AG08395 (cell line): Measurements from ENCODE around the gene GRPEL2.

Source experiments
- DNase-seq: peaks from one replicate; pipeline ENCODE4 v3.0.0; 2012; ENCODE audit warnings: mixed read lengths, low spot score

The GRPEL2 gene

DNA sequence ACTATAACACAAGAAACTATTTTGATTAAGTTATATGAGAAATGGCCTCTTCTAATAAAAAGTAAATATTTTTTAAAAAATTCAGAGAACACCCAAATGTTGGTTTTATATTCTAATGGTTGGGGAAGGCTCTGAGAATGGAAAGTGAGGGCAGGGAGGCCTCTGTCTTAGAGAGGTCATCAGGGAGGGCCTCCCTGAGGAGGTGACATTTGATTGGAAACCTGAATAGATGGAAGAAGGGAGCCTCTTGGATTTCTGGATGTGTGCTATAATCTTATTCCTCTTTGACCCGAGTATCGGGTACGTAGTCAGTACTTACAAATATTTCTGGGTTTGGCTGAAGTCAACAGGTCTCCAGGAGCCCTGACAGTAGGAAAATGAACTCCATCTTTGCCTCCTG, 26.1 kb upstream of the GRPEL2 start:
- no peak for DNase-seq

DNA sequence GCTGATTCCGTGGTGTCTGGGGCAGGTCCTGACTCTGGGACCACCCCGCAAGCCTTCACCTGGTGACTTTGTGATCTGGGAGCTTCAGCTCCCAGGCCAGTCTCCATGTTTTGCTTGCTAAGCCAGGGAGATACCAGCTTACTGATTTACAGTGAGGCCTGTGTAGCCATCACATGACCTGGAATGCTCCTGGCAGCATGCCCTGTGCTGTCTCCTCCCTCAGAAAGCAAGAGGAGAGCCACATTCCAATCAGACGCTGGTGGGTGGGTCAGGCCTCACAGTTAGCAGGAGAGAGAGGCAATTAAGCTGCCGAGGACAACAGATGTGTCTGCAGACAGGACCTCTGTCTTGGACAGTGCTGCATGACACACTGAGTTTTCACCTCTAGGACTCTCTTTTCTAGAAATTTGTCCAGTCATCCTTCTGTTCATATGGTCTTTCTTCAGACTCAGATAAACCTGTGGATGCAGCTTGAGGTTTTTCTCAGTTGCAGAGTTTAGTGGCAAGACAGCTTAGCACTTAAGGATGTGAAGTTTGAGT, 24.4 kb upstream of the GRPEL2 start:
- DNase-seq: peak; percentile 91

DNA sequence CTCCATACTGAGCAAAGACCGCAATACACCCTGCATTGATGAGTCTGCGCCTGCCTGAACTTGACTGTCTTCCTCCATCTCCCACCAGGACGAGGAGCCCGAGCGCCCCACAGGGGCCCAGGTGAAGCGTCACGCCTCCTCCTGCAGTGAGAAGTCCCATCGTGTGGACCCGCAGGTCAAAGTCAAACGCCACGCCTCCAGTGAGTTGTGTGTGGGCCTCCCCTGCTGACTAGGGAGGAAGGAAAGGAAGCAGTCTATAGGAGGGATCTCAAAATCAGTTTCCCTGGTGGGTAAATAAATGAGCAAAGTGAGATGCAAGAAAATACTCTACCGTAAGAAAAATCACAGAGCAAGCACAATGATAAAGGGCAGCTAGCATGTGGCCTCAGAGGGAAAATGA, 22.8 kb upstream of the GRPEL2 start:
- DNase-seq: no peak

DNA sequence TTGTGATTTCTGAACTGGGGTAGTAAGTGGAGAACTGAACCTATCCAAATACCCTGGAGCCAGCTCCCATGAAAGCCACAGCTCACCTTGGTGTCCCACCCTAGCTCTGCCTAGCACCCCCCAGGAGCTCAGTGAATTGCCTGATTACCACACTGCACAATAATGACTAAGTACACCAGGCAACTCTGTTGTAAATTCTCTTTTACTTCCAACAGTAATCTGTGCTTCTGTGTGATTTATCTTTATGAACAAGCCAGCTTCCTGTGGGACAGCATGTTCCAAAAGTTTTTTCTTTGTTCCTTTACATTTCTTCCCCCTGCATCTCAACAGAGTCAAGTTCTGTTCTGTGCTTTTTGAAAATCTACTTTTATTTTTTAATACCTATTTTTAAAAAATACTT, 22.1 kb upstream of the GRPEL2 start:
- no peak for DNase-seq

DNA sequence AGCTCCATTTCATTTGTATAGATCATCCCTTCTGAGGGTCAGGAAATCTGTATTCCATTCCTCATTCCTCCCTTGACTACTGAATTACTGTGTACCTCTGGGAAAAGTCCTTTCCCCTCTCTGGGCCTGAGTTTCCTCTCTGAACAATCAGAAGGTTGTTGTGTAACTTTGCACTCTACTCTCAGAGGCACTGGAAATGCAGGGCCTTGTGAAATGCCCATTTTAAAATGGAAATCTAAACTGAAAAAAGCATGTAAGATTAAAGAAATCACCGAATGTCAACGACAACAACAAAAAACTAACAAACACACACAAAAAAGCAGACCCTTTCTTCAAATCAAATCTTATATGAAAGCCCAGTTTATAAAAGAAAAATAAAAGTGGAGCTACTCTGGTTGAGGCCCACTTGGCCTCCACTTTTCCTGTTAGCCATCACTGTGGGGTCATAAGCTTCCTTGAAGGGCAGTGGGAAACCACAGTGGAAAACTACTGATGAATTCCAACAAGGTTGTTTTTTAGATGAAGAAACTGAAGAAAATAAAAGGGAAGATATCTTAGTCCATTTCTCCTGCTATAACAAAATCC, 21.6 kb upstream of the GRPEL2 start:
- no peak for DNase-seq

DNA sequence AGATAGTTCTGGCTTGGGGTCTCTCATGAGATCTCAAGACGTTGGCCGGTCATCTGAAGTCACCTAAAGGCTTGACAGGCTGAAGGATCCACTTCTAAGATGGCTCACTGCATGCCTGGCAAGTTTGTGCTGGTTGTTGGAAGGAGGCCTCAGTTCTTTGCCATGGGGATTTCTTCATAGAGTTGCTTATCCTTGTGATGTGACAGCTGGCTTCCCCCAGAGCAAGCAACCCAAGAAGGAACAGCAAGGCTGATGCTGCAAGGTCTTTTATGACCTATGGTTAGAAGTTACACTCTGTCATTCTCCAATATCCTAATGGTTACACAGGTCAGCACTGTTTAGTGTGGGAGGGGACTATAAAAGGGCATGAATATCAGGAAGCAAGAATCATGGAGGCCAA, 20.7 kb upstream of the GRPEL2 start:
- no peak for DNase-seq

DNA sequence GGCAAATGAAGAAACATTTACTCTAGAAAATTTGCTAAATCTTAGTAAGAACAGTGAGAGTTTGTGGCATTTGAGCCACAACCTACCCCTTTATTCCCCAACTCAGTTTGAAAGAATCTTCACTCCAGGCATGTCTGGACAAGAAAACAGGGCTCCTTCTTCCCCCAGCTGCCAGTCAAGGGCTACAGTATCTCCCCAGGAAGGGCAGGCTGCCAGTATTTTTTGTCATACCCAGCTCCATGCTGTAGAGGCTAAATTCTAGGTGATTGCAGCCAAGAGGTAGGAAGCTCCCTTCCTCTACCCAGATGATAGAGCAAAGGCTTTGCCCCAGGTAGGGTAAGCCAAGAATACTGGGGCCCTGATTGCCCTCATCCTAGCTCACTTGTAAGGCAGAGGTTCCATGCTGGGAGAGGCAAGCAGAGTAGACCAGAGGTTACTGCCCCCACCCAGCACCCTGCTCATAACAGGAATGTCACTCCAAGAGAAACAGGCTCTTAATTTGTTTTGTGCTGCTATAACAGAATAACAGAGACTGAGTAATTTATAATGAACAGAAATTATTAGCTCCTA, 20.0 kb upstream of the GRPEL2 start:
- DNase-seq: no peak

DNA sequence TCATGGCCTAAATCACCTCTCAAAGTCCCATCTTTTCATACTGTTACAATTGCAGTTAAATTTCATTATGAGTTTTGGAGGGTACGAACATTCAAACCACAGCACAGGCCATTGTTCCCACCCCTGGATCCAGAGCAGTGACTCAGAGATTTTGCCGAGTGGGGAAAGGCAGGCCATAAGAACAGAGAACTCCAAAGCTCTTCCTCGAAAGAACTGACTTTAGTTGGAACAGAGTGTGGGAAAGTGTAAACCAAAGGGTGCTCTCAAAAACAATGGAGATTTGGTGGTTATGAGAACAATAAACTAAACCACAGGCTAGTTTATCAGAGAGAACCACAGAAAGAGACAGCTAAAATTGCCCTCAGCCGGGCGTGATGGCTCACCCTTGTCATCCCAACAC, 19.4 kb upstream of the GRPEL2 start:
- no peak for DNase-seq

DNA sequence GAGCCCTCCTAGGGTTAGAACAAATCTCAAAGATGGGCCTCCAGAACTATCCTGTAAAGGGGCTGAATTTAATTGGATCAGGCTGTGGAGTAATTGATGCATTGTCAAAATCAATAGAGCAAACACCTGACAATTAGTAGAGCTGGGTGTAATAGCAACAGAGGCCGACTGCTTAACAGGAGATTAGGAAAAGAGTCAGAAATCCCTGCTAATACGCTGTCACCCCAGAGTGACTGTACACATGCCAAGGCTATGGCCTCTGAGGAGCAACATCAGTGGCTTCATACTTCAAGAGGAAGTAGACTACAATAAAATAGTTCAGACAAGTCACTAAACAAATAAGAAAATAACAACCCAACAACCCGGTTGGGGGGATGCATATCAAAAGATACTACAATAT, 18.7 kb upstream of the GRPEL2 start:
- DNase-seq: no peak

DNA sequence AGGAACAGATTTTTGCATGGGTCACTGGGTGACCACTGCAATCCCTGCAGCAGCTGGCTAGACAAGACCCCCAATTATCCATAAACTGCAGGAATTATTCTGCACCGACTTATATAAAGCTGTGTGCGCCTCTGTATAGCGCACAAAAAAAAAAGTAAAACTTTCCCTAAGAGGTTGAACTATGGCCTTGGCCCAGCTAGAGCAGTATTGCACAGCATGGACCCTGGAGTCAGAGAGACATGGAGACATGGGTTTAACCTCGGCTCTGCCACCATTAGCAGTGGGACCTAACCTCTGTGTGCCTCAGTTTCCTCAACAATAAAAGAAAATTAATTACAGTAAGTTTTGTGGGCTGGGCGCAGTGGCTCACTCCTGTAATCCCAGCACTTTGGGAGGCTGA, 17.1 kb upstream of the GRPEL2 start:
- DNase-seq: no peak

DNA sequence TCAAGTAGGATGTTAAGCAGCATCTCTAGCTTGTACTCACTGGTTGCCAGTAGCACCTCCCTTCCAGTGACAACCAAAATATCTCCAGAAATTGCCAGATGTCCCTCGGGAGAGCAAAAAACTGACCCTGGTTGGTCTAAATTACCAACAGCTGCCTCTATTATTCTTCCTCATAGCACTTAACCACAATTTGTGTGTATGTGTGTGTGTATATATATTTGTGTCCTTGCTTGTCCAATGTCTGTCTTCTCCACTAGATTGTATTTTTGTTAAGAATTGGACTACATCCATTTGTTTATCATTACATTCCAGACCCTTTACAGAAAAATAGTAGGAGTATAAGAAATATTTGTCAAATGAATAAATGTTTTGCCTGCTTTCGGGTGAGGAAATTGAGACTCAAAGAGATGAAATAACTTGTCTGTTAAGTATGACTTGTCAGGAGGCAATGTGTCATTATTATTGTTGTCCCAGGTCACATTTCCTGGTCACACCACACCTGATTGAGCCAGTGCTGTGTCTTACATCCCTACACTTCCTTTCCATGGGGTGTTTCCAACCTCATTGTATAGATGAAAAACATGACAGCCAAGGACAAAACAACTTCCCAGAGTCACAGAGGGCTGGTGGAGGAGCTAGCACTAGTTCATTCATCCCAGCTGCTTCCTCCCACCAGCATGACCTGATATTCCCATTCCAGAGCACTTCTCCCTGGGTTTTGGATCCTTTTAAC, 11.4 kb upstream of the GRPEL2 start:
- no peak for DNase-seq

DNA sequence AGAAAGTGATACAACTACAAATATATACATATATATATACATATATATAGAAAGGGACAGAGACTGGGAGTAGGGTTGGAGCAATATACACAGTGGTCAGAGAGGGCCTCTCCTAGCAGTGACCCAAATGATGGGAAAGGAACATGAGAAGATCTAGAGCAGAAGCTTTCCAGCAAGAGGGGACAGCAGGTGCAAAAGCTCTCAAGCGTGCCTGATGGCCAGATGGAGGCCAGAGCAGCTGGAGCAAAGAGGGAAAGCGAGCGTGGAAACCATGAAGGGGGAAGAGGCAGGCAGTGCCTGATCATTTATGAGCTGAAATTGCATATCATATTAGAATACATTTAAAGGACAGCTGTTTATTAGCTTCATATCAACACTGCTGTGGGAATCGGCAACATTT, 7.6 kb upstream of the GRPEL2 start:
- DNase-seq: no peak

DNA sequence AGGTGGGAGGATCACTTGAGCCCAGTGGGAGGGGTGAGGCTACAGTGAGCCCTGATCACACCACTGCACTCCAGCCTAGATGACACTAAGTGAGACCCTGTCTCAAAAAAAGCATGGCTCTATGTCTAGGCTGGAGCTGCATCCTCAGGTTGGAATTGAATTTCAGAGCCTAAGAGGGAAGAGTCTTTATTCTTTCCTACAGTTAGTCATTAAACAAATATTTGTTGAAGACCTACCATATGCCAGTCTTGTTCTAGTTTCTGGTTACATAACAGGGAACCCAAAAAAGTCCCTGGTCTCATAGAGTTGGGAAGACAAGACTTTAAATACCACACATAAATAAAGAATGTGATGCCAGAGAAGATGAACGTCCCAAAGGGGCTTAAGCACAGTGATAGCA, 6.9 kb upstream of the GRPEL2 start:
- no peak for DNase-seq

DNA sequence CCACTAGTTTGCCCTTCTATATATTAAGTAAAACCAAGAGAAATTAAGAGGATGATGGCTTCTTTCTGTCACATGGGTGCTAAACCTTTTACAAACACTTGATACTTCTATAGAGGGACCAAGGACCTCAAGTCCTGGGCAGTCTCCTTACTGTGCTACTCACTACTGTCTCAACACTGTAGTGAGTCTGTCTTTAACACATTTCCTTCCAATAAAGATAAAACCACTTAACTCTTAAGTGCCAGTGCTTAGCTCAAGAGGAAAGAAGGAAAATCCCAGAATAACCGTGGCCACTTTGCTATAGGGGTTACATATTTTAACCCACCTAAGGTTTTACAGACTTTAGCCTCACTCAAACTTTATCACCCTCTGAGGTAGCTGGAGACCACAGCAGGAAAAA, 4.4 kb upstream of the GRPEL2 start:
- no peak for DNase-seq

DNA sequence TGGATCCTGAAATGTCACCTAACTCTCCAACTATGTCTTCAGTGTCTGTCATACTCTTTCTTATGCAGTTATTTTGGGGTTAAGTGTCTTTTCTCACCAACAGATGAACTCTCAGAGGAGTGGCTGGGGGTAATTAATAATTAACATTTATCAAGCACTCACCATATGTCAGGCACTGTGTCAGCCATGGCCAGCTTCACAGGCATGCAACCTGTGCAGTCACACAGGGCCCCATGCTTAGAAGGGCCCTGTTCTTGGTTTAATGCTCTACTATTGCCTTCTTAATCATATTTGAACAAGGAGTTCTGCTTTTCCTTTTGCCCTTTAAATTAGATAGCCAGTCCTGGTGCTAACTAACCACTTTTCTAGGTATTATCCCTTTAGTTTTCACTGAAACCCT, 3.4 kb upstream of the GRPEL2 start:
- DNase-seq: no peak

DNA sequence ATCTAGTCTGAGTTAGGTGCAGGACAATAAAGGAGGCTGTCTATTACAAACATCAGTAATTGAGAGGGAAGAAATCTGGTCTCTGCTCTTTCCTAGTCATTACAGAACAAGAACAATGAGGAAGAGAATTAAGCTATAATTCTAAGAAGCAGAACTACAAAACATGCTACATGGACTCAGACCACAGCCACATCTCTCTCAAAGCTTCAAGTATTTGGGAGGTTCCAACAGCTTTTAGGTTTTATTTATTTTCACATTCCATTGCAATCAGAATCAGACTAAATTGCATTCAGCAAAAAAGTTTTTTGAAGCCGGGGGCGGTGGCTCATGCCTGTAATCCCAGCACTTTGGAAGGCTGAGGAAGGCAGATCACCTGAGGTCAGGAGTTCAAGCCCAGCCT, 1.1 kb upstream of the GRPEL2 start:
- no peak for DNase-seq

DNA sequence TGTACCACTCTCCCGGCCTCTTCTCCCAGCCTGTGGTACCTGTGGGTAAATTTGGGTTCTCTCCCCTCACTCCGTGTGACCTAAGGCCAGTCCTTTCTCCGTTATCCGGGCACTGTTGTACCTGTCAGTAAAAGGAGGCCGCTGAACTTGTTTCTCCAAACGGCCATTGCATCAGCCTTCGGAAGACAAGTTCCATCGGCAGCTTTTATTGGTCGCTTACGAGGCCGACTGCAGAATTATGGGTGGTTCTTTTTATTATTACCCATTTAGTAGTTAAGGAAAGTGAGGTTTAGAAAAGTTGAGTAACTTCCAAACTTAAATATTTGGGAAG, 558 bp downstream of the GRPEL2 start:
- no peak for DNase-seq

DNA sequence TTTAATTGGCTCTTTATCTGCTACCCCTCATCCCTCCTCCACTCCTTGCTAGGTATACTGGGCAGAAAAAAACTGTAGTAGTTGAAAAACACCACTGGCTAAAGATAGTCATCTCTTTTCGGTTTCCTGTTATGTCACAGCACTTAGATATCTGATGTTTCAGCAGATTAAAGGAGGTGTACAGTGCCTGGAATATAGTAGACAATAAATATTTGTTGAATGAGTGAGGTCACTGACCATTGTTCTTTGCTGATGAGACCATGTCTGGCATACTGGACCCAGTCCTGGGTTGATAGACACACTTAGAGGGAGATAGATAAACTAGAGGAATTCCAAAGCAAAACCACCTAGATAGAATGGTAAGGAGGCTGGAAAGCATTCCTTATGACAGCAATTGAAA, 3.2 kb downstream of the GRPEL2 start:
- no peak for DNase-seq

DNA sequence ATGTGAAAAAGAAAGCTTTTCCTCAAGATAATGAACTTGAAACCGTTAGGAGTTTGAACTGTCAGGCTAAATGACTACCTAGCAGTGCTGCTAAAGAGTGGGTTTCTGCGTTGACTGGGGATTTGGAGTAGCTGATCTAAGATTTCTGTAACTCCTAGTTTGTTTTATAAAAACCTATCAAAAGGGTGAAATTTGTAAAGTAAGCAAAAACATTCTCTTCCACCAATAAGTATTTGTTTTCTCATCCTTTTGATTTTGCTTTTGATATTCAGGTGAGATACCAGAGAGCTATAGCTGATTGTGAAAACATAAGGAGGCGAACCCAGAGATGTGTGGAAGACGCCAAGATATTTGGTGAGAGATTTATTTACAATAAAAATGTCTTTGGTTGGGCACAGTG, 4.1 kb downstream of the GRPEL2 start:
- no peak for DNase-seq

DNA sequence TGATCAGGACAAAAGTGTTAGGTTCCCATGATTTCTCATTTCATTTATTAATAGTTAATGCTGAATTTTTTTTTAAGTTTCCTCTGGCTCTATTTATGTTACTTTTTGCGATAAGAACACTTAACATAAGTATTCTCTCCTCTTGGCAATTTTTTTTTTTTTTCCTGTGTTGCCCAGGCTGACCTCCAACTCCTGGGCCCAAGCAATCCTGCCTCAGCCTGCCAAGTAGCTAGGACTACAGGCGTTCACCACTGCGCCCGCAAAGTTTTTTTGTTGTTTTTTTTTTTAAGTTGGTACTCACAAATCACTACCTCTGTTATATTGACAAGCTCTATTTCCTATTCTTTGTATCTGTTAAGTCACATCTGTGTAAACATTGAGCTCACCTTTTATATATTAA, 6.9 kb downstream of the GRPEL2 start:
- no peak for DNase-seq

DNA sequence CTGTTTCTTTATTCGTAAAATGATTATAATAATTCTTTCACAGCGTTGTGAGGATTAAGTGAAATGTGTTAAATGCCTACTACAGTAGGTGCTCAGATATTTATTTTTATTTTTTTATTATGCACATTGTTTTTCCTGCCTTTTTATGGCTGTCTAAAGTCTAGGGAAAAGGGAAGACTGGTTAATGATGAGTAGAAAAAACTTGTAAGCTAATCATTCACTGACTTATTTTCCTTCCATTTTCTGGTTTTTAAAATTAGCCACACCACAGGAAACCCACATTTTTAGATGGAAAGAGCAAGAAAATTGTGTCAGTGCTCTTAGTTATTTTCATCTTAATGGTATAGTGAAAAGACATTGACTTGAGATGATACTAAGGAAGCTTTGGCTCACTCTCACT, 8.6 kb downstream of the GRPEL2 start:
- no peak for DNase-seq

DNA sequence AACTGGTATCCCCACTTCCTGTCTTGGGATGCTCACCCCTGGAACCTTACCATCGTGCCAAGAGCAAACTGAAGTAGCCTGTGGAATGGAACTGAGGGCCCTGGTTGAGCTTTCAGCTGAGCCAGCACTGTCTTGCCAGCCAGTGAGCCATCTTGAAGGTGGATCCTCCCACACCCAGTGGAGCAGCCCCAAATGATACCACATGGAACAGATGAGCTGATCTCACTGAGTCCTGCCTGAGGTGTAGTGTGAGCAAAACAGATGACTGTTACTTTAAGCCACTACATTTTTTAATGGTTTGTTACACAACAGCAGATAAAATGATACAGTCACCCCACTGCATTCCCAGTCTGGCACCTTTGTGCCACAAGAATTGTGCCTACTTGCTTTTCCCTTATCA, 10.4 kb downstream of the GRPEL2 start:
- DNase-seq: no peak

DNA sequence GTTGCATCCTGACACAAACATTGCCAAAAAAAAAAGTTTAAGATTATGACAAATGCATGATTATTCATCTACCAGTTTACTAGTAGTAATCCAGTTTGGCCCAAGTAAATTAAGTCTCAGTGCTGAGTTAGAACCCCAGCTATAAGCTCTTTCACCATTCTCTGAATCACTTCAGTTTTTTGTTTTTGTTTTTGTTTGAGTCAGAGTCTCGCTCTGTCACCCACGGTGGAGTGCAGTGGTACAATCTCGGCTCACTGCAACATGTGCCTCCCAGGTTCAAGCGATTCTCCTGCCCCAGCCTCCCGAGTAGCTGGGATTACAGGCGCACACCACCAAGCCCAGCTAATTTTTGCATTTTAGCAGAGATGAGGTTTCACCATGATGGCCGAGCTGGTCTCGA, 11.1 kb downstream of the GRPEL2 start:
- no peak for DNase-seq
